Right lobe of liver (tissue), 6 donors: ENCODE results near the gene C9. TPM values are rescaled to one million over a fixed set of nuclear protein-coding genes. Genes with fewer than 3 reads are reported as not detected.
A peak's percentile ranks its signal among the peaks of the same experiment; 100 is the strongest.

ENCODE experiments used
- ATAC-seq, 4 donors: fragments of 200-7000 bp; cut with Tn5 transposase; one replicate each; pipeline ENCODE4 v1.9.1; 2020; ENCODE audit warnings: mild to moderate bottlenecking in 4 of 4, moderate library complexity in 4 of 4
- DNase-seq, 3 donors: peaks; one replicate each; pipeline ENCODE4 v3.0.0-alpha.2; 2020
- H3K27ac ChIP-seq, 3 donors: fragments of 200-600 bp; one replicate each; pipeline ENCODE4 v1.8.0; 2022
- H3K27me3 ChIP-seq, 2 donors: fragments of 200-600 bp; one replicate each; pipeline ENCODE4 v1.8.0; 2022
- H3K36me3 ChIP-seq, 4 donors: fragments of 200-600 bp; sonication (generic) in 1 of 4; one replicate each; pipeline versions ENCODE4 v1.5.1 to v1.8.0; 2017 to 2022; ENCODE audit warnings: control low read depth in 1 of 4
- H3K4me1 ChIP-seq, 4 donors: fragments of 200-600 bp; sonication (generic) in 1 of 4; one replicate each; pipeline versions ENCODE4 v1.5.1 to v1.8.0; 2017 to 2022; ENCODE audit warnings: control low read depth in 1 of 4
- H3K4me3 ChIP-seq, 3 donors: fragments of 200-600 bp; one replicate each; pipeline ENCODE4 v1.8.0; 2022
- H3K9me3 ChIP-seq, 4 donors: fragments of 200-600 bp; sonication (generic) in 1 of 4; one replicate each; pipeline versions ENCODE4 v1.5.1 to v1.8.0; 2017 to 2022; ENCODE audit warnings: control low read depth in 1 of 4
- CTCF ChIP-seq, 4 donors: fragments of 200-600 bp in 3 of 4; fragments of 450-650 bp in 1 of 4; IDR thresholded peaks; one replicate each; pipeline versions ENCODE4 v1.5.1 to v1.8.0; 2016 to 2022; ENCODE audit warnings: antibody characterized with exemption in 4 of 4, mild to moderate bottlenecking in 2 of 4
- POLR2A ChIP-seq: fragments of 450-650 bp; IDR thresholded peaks from one replicate; pipeline ENCODE4 v1.6.1; 2017; ENCODE audit warnings: antibody characterized with exemption, mild to moderate bottlenecking
- WGBS: methylation state at CpG from one replicate; pipeline ENCODE4 v1.1.6; 2018; ENCODE audit warnings: low coverage, low lambda C conversion rate; ENCODE audit not compliant: insufficient coverage; ENCODE audit errors: missing lambda C conversion rate; 5-methylcytosine and 5-hydroxymethylcytosine counted together
- intact Hi-C, 2 donors: fragments of 100-400 bp; cut with DNase I; formaldehyde crosslinking; loops; one replicate each; pipeline versions ENCODE4 v1.11.2 to v1.14.1; 2022
- total RNA-seq, 6 experiments: library from RNA; depleted of rRNA in 2 of 6; stranded (reverse); fragments of >200 nt in 2 of 6; fragmentation: NEBNext Ultra II Directional in 3 of 6; extraction: Animal tissue kit (Norgen Biotek cat#: 25700) in 3 of 6; gene quantifications; one replicate each; pipeline versions ENCODE4 v1.1.0 to v1.2.4, GENCODE V29; 2016 to 2023
- donor health status: DM: no; HTN: yes; CAD: no.
- donor health status: DM: no; HTN: no; CAD: no.
- donor health status: DM: no; HTN: no; CAD: no.
- donor health status: DM: no; HTN: yes; CAD: no.
- donor health status: DM: no; HTN: yes; CAD: no.

C9 gene
- total RNA-seq, 6 experiments from 2014 or later: 926 to 1,698 (median 1,449) TPM

GRCh38 chr5:39270225-39270848 lies 94.0 kb downstream of the C9 start:
- ATAC-seq (peak; percentile 28 to 54 (median 46)), DNase-seq (no peak)
- TF ChIP-seq CTCF (IDR thresholded peaks at IDR 0.05) (no peak), POLR2A (no peak)
- Histone ChIP-seq H3K4me1 (no peaks in the 10 kb centered on the region), H3K27me3 (no peaks in the 10 kb centered on the region), H3K36me3 (no peaks in the 10 kb centered on the region), H3K9me3 (peaks cover 0 to 5% (median 0%) of the 10 kb centered on the region in 4 donors), H3K4me3 (peak overlapping the region in 1 of 3 donors; percentile 6), H3K27ac (no peak overlapping the region)
- intact Hi-C loops: no loop called here
- 39% methylated on average over 2 of the region's 2 CpGs for WGBS

GRCh38 chr5:39267186-39267585 lies 97.1 kb downstream of the C9 start:
- ATAC-seq: no peak

GRCh38 chr5:39266442-39266841 lies 97.9 kb downstream of the C9 start:
- Histone ChIP-seq H3K4me1 (no peaks in the 10 kb centered on the region), H3K4me3 (no peak overlapping the region), H3K9me3 (no peaks in the 10 kb centered on the region), H3K27me3 (no peaks in the 10 kb centered on the region), H3K36me3 (no peaks in the 10 kb centered on the region), H3K27ac (no peak overlapping the region)
- 15% methylated on average over 2 of the region's 2 CpGs for WGBS
- TF ChIP-seq CTCF (IDR thresholded peaks at IDR 0.05) (no peak), POLR2A (no peak)
- peak in 2 of 4 donors; percentile 20 to 29 for ATAC-seq
- DNase-seq: no peak
- intact Hi-C loops: no loop called here

More at GRCh38 chr5:39267186-39267585, 97.1 kb downstream of the C9 start:
- no peaks in the 10 kb centered on the region for H3K27me3 ChIP-seq
- no peaks in the 10 kb centered on the region for H3K36me3 ChIP-seq
- intact Hi-C loops: no loop called here
- H3K9me3 ChIP-seq: no peaks in the 10 kb centered on the region
- H3K4me1 ChIP-seq: no peaks in the 10 kb centered on the region
- no peak overlapping the region for H3K27ac ChIP-seq
- no peak for DNase-seq
- TF ChIP-seq POLR2A: no peak
- TF ChIP-seq CTCF (IDR thresholded peaks at IDR 0.05): no peak
- 79% methylated on average over 2 of the region's 2 CpGs for WGBS
- no peak overlapping the region for H3K4me3 ChIP-seq

- TF ChIP-seq CTCF (IDR thresholded peaks at IDR 0.05) (no peak), POLR2A (no peak)
- Histone ChIP-seq H3K9me3 (no peaks in the 10 kb centered on the region), H3K4me1 (no peaks in the 10 kb centered on the region), H3K27ac (no peak overlapping the region), H3K36me3 (no peaks in the 10 kb centered on the region), H3K4me3 (no peak overlapping the region), H3K27me3 (no peaks in the 10 kb centered on the region)
- no peak for DNase-seq
- intact Hi-C loops: no loop called here
- peak in 1 of 4 donors; percentile 34 for ATAC-seq
- 56% methylated on average over 1 of the region's 1 CpG for WGBS
Measured at GRCh38 chr5:39264528-39264927, 99.8 kb downstream of the C9 start.
